ENCODE measurements around the gene CPEB1.
"Not testable (repeated sequence)": the region's sequence is repeated elsewhere in the genome, so short reads cannot be mapped to it uniquely, and the experiment has no call there.

The CPEB1 gene

GRCh38 chr15:82649226-82649999 lies 2.2 kb upstream of the CPEB1 start:
- no peak for DNase-seq (ENCODE audit: low read depth)

GRCh38 chr15:82648257-82649103 lies 1.3 kb upstream of the CPEB1 start:
- DNase-seq (ENCODE audit: low read depth) = no peak

- DNase-seq (ENCODE audit: low read depth) = no peak
Measured at GRCh38 chr15:82647835-82648256, 683 bp upstream of the CPEB1 start.

- no peak for DNase-seq (ENCODE audit: low read depth)
Measured at GRCh38 chr15:82646250-82647044, 716 bp downstream of the CPEB1 start.

DNA sequence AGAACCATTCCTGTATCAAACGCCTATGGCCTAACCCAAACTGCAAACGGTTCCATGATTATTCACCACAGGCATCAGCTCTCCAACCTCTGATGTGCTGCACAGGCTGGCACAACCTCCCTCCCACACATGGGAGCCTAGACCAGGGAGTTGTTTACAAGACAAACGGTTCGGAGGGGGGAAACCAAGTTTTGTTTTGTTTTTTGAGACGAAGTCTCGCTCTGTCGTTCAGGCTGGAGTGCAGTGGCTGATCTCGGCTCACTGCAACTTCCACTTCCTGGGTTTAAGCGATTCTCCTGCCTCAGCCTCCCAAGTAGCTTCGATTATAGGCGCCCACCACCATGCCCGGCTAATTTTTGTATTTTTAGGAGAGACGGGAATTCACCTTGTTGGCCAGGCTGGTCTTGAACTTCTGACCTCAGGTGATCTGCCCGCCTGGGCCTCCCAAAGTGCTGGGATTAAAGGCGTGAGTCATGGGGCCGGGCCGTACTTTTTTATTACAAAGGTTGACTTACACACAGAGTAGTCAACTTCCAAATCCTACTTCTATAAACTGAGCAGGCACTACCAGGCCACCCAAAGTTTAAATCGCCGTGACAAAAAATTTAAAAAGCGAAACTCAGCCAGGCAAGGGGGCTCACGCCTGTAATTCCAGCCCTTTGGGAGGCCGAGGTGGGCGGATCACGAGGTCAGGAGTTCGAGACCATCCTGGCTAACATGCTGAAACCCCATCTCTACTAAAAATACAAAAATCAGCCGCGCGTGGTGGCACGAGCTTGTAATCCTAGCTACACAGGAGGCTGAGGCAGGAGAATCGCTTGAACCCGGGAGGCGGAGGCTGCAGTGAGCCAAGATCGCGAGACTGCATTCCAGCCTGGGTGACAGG lies 2.0 kb downstream of the CPEB1 start:
- DNase-seq (ENCODE audit: low read depth) = not testable (repeated sequence)

GRCh38 chr15:82643992-82644391 lies 3.2 kb downstream of the CPEB1 start:
- no peak for DNase-seq (ENCODE audit: low read depth)

- no peak for DNase-seq (ENCODE audit: low read depth)
Measured at GRCh38 chr15:82642656-82643055, 4.5 kb downstream of the CPEB1 start.

DNA sequence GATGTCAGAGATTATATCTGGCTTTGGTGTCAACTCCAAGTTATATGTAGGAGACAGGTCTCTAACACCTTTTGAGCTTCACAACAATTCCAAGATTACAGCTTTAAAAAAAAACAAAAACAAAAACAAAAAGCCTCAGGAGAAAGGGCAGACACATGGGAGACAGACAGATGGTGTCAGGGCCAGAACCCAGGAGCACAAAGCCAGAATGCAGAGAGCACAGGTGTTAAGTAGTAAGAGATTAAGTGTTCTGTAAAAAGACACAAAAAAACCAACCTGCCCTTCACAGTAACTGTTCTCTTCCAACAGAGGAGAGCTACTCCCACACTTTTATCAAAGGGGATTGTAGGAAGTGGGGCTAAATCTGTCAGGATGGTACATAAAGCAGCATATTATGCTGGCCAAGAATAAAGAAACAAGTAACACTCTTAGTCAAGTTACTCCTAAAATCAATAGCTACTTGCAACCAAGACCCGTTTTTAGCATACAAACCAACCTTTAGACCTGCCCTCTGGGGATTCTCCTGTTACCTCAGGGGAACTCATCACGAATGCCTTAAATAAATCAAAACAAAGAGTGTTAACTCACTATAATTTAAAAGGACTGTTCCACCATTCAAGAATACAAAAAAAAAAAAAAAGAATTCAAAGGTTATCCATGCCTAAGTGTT lies 5.9 kb downstream of the CPEB1 start:
- DNase-seq (ENCODE audit: low read depth) = no peak

DNA sequence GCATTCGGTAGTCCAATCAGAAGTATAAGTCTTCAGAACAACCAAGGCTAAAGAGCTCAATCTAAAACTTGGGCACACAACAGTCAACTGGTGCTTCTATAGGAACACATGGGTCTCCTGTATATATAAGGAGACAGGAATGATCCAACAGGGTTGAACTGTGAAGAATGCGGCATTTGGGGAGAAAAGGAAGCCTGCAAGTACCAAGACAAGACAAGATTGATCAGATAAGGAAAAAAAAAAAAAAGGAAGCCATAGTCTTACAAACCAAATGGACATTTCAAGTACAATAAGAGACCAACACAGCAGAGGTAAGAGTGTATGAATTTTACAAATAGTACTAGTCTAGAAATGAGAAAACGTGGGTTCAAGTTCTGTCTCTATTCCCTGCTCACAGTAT lies 6.5 kb downstream of the CPEB1 start:
- DNase-seq (ENCODE audit: low read depth) = no peak

DNA sequence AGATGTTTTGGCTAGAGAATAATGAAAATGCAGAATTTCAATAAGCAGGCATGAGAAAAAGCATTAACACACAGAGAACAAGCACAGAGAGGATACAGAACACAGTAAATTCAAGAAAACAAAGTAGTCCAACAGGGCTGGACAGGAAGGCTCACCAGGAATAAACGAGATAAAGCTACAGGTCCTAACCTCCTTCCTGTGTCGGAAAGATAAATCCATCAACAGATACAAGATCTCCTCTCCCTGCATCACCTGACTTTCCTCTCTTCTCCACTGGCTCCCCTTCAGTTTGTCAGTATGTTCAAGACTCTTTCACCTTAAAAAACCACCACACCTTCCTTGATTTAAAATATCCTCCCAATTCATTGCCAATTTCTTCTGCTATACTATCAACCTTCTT lies 11.4 kb downstream of the CPEB1 start:
- no peak for DNase-seq (ENCODE audit: low read depth)

GRCh38 chr15:82630033-82630432 lies 17.1 kb downstream of the CPEB1 start:
- no peak for DNase-seq (ENCODE audit: low read depth)

DNA sequence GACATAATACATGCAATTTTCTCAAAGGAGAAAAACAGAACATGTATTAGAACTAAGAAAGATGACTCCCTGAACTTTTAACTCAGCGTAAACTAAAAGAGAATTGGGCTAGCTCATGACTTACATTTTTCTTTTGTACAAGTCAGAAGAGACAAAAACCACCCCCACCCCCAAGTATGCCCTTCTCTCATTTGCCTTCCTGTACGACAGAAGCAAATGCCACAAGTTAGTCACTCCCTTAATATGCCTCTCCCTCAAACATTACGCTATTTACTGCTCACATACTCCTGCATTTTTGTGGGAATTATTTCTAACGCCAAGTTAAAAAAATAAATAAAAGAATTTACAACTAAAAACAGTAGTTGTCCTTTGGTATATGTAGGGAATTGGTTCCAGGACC lies 22.0 kb downstream of the CPEB1 start:
- DNase-seq (ENCODE audit: low read depth) = no peak

GRCh38 chr15:82624438-82624837 lies 22.7 kb downstream of the CPEB1 start:
- DNase-seq (ENCODE audit: low read depth) = no peak

- no peak for DNase-seq (ENCODE audit: low read depth)
Measured at GRCh38 chr15:82624008-82624407, 23.2 kb downstream of the CPEB1 start.

DNA sequence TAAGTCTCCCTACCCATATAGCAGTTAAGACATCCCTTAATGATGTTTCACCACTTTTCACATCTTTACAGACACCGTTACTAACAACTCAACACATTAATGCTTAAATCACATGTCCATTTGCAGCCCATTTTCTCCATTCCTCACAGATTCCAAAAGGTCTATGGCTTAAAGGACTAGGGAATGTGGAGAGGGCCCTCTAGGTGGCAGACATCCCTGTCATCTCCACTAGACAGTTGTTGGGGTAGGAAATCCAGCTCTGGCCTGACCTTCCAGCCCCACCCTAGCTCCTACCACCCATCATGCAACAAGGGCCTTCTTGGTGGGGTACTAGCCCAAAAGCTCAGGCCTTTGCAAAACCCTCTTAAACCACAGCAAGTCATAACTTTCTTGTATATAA lies 25.2 kb downstream of the CPEB1 start:
- DNase-seq (ENCODE audit: low read depth) = no peak

- no peak for DNase-seq (ENCODE audit: low read depth)
Measured at GRCh38 chr15:82613747-82614146, 33.4 kb downstream of the CPEB1 start.

- no peak for DNase-seq (ENCODE audit: low read depth)
Measured at GRCh38 chr15:82611348-82611747, 35.8 kb downstream of the CPEB1 start.

- DNase-seq (ENCODE audit: low read depth) = no peak
Measured at GRCh38 chr15:82602195-82602594, 45.0 kb downstream of the CPEB1 start.

- no peak for DNase-seq (ENCODE audit: low read depth)
Measured at GRCh38 chr15:82599862-82600261, 47.3 kb downstream of the CPEB1 start.

DNA sequence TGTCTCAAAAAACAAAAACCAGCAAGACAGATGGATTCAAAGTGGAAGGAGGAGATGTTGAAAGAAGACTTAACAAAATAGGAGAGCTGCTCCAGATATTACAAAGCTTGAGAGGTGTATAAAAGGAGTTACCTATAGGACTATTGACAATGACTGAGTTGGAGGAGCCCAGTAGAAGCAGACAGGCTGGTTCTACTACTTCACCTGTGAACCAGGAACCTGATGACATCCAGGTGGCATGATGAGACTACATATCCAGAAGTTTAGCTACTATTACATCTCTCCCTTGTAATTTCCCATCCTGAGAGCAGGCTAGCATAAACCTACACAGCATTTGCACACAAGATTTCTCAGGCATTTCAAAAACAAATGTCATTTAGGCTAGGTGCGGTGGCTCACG lies 49.3 kb downstream of the CPEB1 start:
- no peak for DNase-seq (ENCODE audit: low read depth)

GRCh38 chr15:82595766-82596165 lies 51.4 kb downstream of the CPEB1 start:
- no peak for DNase-seq (ENCODE audit: low read depth)

Measured in T-helper 22 cell (primary cell).